Stomach smooth muscle (tissue), 2 donors: ENCODE data around the gene LRMDA.

Experiments
- H3K27ac ChIP-seq: one replicate; pipeline ENCODE4 v1.7.0; 2013; ENCODE audit warnings: mild to moderate bottlenecking, low read length, inconsistent platforms
- H3K27me3 ChIP-seq, 2 donors: one replicate each; pipeline ENCODE4 v1.7.0; 2013; ENCODE audit warnings: low read length in 2 of 2; ENCODE audit not compliant: insufficient read depth in 2 of 2, control insufficient read depth in 1 of 2
- H3K36me3 ChIP-seq, 2 donors: one replicate each; pipeline ENCODE4 v1.7.0; 2013; ENCODE audit warnings: low read length in 2 of 2; ENCODE audit not compliant: control insufficient read depth in 2 of 2, insufficient read depth in 2 of 2
- H3K4me1 ChIP-seq: one replicate; pipeline ENCODE4 v1.7.0; 2013; ENCODE audit warnings: low read length; ENCODE audit not compliant: control insufficient read depth, insufficient read depth
- H3K4me3 ChIP-seq, 2 donors: one replicate each; pipeline ENCODE4 v1.7.0; 2013; ENCODE audit warnings: low read length in 2 of 2
- H3K9ac ChIP-seq, 2 donors: one replicate each; pipeline ENCODE4 v1.7.0; 2013; ENCODE audit warnings: low read length in 2 of 2, mild to moderate bottlenecking in 1 of 2
- H3K9me3 ChIP-seq, 2 donors: one replicate each; pipeline ENCODE4 v1.7.0; 2013; ENCODE audit warnings: low read length in 2 of 2; ENCODE audit not compliant: control insufficient read depth in 2 of 2
- donor health status: healthy.
- donor health status: Pancreatic carcinoma.

LRMDA gene

DNA sequence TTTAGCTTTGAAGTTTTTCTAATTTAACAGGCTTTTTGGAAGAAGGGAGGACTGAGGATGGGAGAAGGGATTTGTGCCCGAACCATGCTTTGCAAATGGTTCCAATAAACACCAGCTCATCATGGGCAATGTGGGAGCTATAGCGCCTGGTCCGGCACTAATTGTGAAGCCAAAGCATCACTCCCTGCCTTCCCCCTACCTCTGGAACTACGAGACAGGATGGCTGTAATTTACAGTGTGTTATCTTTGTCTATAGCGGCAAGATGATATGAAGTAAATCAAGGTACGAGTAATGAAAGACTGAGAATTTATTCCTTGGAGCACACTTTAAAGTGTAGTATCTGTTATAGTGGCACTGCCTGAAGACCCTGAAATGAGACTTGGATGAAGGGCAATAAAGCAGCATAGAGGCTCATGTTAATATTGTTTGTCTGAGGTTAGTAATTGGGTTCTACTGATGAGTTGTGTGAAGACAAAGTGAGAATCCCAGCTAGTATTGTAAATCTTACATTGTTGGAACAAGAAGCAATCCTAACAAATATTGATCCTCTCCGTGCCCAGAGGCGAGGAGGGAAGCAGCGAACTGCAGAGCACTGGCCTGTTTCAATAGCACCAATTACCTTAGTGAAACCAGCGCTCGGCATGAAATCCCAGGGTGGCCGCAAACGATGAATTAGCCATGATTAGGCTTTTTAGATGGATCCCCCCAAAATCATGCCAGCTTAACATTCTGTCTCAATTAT is 507.1 kb downstream of the LRMDA start:
- H3K4me3 ChIP-seq, result no peak overlapping the region
- no peaks in the 10 kb centered on the region for H3K36me3 ChIP-seq
- no peaks in the 10 kb centered on the region for H3K4me1 ChIP-seq
- no peaks in the 10 kb centered on the region for H3K9me3 ChIP-seq
- H3K9ac ChIP-seq, result no peak overlapping the region
- no peak overlapping the region for H3K27ac ChIP-seq
- H3K27me3 ChIP-seq, result no peaks in the 10 kb centered on the region

DNA sequence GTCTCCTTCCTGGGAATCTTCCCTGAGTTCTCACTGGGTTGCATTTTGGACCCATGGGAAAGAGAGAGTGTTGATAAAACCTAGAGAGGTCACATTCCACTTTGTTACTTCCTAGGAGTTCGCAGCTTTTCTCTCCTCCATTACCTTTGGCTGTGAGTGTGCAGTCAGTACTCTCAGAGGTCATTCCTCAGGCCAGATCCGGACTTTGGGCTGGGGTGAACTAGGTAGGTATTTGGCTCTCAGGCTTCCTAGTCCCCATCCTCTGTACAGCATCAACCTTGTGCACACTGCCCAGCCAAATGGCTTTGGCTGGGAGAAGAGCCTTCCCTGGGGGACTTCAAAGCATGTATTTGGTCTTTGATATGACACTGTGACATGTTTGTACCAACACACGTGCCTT is 508.1 kb downstream of the LRMDA start:
- Histone ChIP-seq H3K36me3 (no peaks in the 10 kb centered on the region), H3K27me3 (no peaks in the 10 kb centered on the region), H3K4me1 (no peaks in the 10 kb centered on the region), H3K27ac (no peak overlapping the region), H3K9ac (no peak overlapping the region), H3K4me3 (no peak overlapping the region), H3K9me3 (no peaks in the 10 kb centered on the region)

DNA sequence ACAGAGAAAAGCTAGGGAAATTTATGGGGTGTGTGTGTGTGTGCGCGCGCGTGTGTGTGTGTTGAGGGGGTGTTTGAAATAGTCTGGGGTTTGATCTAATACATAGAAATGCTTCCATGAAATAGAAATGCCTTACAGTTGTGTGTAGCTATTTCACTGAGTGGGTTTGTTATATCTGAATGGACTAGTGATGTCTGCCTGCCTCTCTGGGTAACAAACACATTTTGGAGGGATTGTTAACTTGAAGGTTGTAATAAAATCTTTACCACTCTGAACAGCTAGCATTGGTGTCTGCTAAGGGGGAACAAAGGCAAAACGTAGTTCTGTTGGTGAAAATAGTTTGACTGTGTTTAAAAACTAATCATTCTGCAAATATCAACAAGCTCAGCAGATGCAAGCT is 509.3 kb downstream of the LRMDA start:
- Histone ChIP-seq H3K36me3 (no peaks in the 10 kb centered on the region), H3K27ac (no peak overlapping the region), H3K9ac (no peak overlapping the region), H3K4me3 (no peak overlapping the region), H3K9me3 (no peaks in the 10 kb centered on the region), H3K27me3 (no peaks in the 10 kb centered on the region), H3K4me1 (no peaks in the 10 kb centered on the region)

DNA sequence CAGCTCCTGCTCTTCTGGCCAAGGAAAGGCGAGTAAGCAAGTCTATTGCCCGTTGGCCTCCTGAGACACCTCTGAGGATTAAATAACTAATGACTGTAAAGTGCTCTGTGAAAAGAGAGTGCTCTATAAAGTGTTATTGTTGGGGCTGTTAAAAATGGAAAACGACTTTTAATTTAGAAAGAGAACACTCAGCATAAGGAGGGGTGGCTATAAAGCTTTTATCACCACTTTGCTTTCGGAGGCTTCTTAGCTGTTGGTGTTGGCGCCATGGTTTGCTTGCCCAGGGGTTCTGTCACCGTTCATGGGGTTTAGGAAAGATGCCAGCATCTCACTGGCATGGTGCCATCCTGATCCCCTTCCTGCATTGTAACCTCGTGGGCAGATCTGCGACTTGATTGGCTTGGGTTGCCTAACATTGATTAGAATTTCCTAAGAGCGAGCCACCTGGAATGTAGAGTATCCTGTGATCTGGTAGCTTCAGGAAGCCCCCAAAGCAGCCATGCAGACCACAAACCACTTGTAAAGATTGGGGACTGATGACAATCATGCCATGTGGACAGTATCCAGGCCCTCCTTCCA is 509.9 kb downstream of the LRMDA start:
- Histone ChIP-seq H3K36me3 (no peaks in the 10 kb centered on the region), H3K4me3 (no peak overlapping the region), H3K4me1 (no peaks in the 10 kb centered on the region), H3K9me3 (no peaks in the 10 kb centered on the region), H3K9ac (no peak overlapping the region), H3K27ac (no peak overlapping the region), H3K27me3 (no peaks in the 10 kb centered on the region)

DNA sequence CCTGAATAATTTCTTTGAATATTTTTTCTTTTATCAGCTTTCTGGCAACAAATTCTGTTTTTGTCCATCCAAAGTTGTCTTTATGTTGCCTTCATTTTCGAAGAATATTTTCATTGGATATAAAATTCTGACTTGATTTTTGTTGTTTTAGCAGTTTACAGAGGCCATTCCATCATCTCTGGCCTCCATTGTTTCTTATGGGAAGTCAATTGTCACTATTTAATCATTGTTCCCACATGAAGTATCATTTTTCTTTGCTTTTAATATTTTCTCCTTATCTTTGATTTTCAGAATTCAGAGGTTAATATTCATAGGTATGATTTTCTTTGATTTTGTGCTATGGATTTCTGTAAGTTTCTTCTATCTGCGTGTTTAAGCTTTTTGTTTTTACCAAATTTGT is 512.6 kb downstream of the LRMDA start:
- H3K9me3 ChIP-seq, result no peaks in the 10 kb centered on the region
- no peak overlapping the region for H3K9ac ChIP-seq
- H3K4me3 ChIP-seq, result no peak overlapping the region
- H3K27ac ChIP-seq, result no peak overlapping the region
- H3K27me3 ChIP-seq, result no peaks in the 10 kb centered on the region
- no peaks in the 10 kb centered on the region for H3K4me1 ChIP-seq
- no peaks in the 10 kb centered on the region for H3K36me3 ChIP-seq

DNA sequence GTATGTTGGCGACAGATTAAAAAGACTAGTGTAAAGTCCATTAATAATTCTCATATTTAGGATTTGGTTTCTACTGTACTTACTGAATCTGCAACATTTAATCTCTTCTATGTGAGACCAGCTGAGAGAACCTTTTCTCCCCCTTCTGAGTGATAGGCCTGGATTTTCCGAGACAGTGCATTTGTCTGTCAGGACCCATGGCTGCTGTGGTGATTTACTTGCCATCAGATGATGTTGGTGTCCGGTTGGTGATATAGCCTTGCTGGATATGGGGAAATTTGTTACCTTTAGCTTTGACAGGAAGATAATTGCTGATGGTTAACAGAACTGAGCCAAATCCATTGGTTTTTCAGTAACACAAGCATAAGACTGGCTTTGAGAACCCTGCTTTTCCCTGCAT is 517.2 kb downstream of the LRMDA start:
- Histone ChIP-seq H3K27ac (no peak overlapping the region), H3K27me3 (peaks cover 0 to 2% of the 10 kb centered on the region in 2 donors), H3K9me3 (no peaks in the 10 kb centered on the region), H3K9ac (no peak overlapping the region), H3K4me1 (no peaks in the 10 kb centered on the region), H3K4me3 (no peak overlapping the region), H3K36me3 (no peaks in the 10 kb centered on the region)

DNA sequence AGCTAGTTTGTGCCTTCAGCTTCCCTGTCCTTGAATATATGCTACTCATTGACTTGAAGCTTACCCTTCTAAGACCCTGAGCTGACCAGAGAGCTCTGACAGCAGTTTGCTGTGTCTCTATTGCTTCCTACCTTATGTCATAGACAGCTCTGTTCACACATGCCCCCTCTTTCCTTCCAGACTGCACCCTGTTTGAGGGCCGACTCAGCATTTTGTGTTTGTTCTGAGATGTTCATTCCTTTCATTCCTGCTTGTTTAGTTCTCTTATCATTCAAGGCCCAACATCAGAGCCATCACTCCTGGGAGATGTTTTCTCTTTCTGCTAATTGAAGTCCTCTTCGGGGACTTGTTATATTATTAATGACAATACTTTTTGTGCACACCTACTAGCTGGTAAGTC is 518.9 kb downstream of the LRMDA start:
- H3K27me3 ChIP-seq, result peaks cover 0 to 2% of the 10 kb centered on the region in 2 donors
- H3K9me3 ChIP-seq, result no peaks in the 10 kb centered on the region
- H3K4me3 ChIP-seq, result no peak overlapping the region
- no peaks in the 10 kb centered on the region for H3K36me3 ChIP-seq
- no peak overlapping the region for H3K9ac ChIP-seq
- H3K27ac ChIP-seq, result no peak overlapping the region
- H3K4me1 ChIP-seq, result no peaks in the 10 kb centered on the region

DNA sequence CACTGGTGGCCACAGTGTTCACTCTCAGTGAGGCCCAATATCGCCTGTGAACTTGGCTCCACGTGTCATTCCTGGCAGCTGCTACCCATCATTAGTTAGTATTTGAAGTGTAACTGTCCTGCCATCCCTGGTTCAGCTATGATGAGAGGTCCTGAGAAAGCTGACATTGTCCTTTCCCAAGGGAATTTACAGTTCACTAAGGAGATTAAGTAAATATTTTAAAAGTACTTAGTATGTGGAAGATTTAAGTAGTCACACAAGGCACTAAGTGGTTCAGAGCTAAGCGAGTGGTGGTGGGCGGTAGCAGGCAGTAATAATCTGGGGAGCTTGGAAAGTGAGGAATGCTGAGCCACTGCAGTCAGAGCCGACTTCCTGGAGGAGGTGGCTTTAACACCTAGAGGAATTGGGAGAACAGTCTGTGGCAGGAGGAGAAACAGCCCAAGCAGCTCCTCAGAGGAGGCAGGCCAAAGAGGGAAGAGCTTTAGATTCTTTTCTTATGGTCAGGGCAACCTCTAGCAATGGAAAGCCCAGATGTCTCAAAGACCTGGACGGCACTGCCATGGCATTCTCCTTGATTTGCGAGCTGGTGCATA is 519.7 kb downstream of the LRMDA start:
- Histone ChIP-seq H3K9me3 (no peaks in the 10 kb centered on the region), H3K4me1 (no peaks in the 10 kb centered on the region), H3K36me3 (no peaks in the 10 kb centered on the region), H3K9ac (no peak overlapping the region), H3K4me3 (no peak overlapping the region), H3K27me3 (peaks cover 0 to 2% of the 10 kb centered on the region in 2 donors), H3K27ac (no peak overlapping the region)

DNA sequence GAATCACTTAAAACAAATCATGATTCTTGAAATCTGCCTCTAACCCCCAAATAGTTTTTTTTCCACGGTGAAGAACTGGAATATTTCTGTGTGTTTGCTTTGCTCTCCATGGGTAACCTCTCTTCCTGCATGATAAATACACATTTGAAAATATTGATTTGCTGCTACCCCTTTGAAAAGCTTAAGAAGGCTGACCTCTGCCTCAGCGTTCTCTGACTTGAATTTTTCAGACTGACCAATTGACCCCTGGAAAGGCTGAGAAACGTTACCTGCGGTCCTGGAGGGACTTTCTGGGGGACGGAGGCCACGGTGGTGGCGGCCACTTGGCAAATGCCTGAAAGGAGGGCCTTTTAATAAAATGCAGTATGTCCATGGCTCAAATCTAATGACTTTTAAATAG is 520.2 kb downstream of the LRMDA start:
- H3K9ac ChIP-seq, result no peak overlapping the region
- H3K36me3 ChIP-seq, result no peaks in the 10 kb centered on the region
- H3K9me3 ChIP-seq, result no peaks in the 10 kb centered on the region
- no peak overlapping the region for H3K4me3 ChIP-seq
- no peak overlapping the region for H3K27ac ChIP-seq
- H3K27me3 ChIP-seq, result peaks cover 0 to 2% of the 10 kb centered on the region in 2 donors
- H3K4me1 ChIP-seq, result no peaks in the 10 kb centered on the region

DNA sequence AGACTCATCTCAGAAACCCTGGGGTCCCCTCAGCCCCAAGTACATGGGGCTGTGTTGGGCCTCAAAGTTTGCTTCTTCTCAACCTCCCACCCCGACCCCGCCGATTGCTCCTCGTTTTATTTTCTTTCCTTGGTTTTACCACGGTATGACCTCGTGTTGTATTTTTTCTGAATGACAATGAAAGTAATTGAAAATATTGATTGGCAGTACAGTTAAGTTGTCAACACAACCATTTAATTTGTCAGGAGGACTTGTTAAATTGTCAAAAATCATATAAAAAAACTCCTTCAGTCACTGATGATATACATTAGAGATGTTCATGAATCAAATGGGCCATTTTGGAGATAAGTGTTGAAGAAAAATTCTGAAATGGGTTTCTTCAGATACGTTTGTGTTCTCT is 520.7 kb downstream of the LRMDA start:
- H3K4me1 ChIP-seq, result no peaks in the 10 kb centered on the region
- H3K27me3 ChIP-seq, result peaks cover 0 to 2% of the 10 kb centered on the region in 2 donors
- H3K9me3 ChIP-seq, result no peaks in the 10 kb centered on the region
- no peak overlapping the region for H3K27ac ChIP-seq
- no peaks in the 10 kb centered on the region for H3K36me3 ChIP-seq
- no peak overlapping the region for H3K4me3 ChIP-seq
- H3K9ac ChIP-seq, result no peak overlapping the region

DNA sequence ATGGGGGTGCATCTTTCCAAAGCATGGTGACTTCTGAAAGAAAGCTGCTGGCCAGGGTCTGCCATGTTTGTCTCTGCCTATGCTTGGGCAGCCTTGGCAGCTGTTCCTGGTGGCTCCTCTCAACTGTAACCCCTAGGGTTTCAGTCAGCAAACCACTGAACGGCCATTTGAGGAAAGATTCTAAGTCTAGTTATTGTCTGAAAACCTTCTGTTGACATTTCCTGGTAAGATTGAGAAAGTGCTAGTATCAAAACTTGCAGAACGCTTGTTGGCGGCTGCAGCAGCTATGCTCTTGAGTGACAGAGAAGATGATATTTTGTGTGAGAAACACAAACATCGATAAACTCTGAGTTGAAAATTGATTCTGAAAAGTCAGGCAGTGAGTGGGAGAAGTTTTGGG is 523.1 kb downstream of the LRMDA start:
- Histone ChIP-seq H3K4me1 (no peaks in the 10 kb centered on the region), H3K9ac (no peak overlapping the region), H3K4me3 (no peak overlapping the region), H3K27ac (no peak overlapping the region), H3K9me3 (no peaks in the 10 kb centered on the region), H3K36me3 (no peaks in the 10 kb centered on the region), H3K27me3 (peaks cover 0 to 2% of the 10 kb centered on the region in 2 donors)
